ENCODE data around the gene PPP1R1C. TPM values are rescaled to one million over a fixed set of nuclear protein-coding genes. Genes with fewer than 3 reads are reported as not detected.

Gene PPP1R1C
- total RNA-seq, 2 donors from 2014 or later, result not detected

GRCh38 chr2:182144041-182144775, 158.6 kb downstream of the PPP1R1C start:
- Histone ChIP-seq H3K4me1 (ENCODE audit: control insufficient read depth in 1 of 2, low read depth in 2 of 2) (peaks cover 5 to 32% of the 10 kb centered on the region in 2 donors), H3K4me3 (no peak overlapping the region), H3K36me3 (no peaks in the 10 kb centered on the region), H3K9me3 (no peaks in the 10 kb centered on the region), H3K27me3 (replicated peaks; ENCODE audit: insufficient read depth) (no peaks in the 10 kb centered on the region), H3K27ac (no peak overlapping the region)
- ATAC-seq (ENCODE audit: insufficient number of reproducible peaks, low FRiP score, low read depth) (no peak), DNase-seq (ENCODE audit: low spot score) (no peak)
- TF ChIP-seq CTCF (IDR thresholded peaks at IDR 0.05), result no peak

- Histone ChIP-seq H3K27me3 (replicated peaks; ENCODE audit: insufficient read depth) (no peaks in the 10 kb centered on the region), H3K36me3 (no peaks in the 10 kb centered on the region), H3K9me3 (no peaks in the 10 kb centered on the region), H3K4me3 (no peak overlapping the region), H3K27ac (peak overlapping the region in 1 of 2 donors; percentile 18), H3K4me1 (ENCODE audit: control insufficient read depth in 1 of 2, low read depth in 2 of 2) (peaks cover 5 to 32% of the 10 kb centered on the region in 2 donors)
- peak; percentile 4 for DNase-seq (ENCODE audit: low spot score)
- ATAC-seq (ENCODE audit: insufficient number of reproducible peaks, low FRiP score, low read depth), result no peak
- TF ChIP-seq CTCF (IDR thresholded peaks at IDR 0.05), result no peak
Measured at GRCh38 chr2:182144776-182145165, 159.1 kb downstream of the PPP1R1C start.

GRCh38 chr2:182148344-182148743, 162.7 kb downstream of the PPP1R1C start:
- no peaks in the 10 kb centered on the region for H3K36me3 ChIP-seq
- H3K27me3 ChIP-seq (replicated peaks; ENCODE audit: insufficient read depth), result no peaks in the 10 kb centered on the region
- peak overlapping the region in 1 of 2 donors; percentile 45 for H3K27ac ChIP-seq
- TF ChIP-seq CTCF (IDR thresholded peaks at IDR 0.05), result no peak
- H3K4me3 ChIP-seq, result no peak overlapping the region
- peaks cover 5 to 32% of the 10 kb centered on the region in 2 donors for H3K4me1 ChIP-seq (ENCODE audit: control insufficient read depth in 1 of 2, low read depth in 2 of 2)
- DNase-seq (ENCODE audit: low spot score) (peak; percentile 32), ATAC-seq (ENCODE audit: insufficient number of reproducible peaks, low FRiP score, low read depth) (peak; percentile 96)
- no peaks in the 10 kb centered on the region for H3K9me3 ChIP-seq

GRCh38 chr2:182163878-182164277, 178.2 kb downstream of the PPP1R1C start:
- no peak for DNase-seq (ENCODE audit: low spot score)
- no peaks in the 10 kb centered on the region for H3K27me3 ChIP-seq (replicated peaks; ENCODE audit: insufficient read depth)
- no peaks in the 10 kb centered on the region for H3K9me3 ChIP-seq
- TF ChIP-seq CTCF (IDR thresholded peaks at IDR 0.05), result no peak
- H3K36me3 ChIP-seq, result no peaks in the 10 kb centered on the region
- H3K4me1 ChIP-seq (ENCODE audit: control insufficient read depth in 1 of 2, low read depth in 2 of 2), result peaks cover 8 to 14% of the 10 kb centered on the region in 2 donors
- ATAC-seq (ENCODE audit: insufficient number of reproducible peaks, low FRiP score, low read depth), result no peak
- no peak overlapping the region for H3K27ac ChIP-seq
- no peak overlapping the region for H3K4me3 ChIP-seq

- no peak for TF ChIP-seq CTCF (IDR thresholded peaks at IDR 0.05)
- H3K27ac ChIP-seq, result no peak overlapping the region
- ATAC-seq (ENCODE audit: insufficient number of reproducible peaks, low FRiP score, low read depth), result no peak
Measured at GRCh38 chr2:182164686-182165085, 179.0 kb downstream of the PPP1R1C start.

More at GRCh38 chr2:182164686-182165085, 179.0 kb downstream of the PPP1R1C start:
- Histone ChIP-seq H3K4me3 (no peak overlapping the region), H3K36me3 (no peaks in the 10 kb centered on the region), H3K27me3 (replicated peaks; ENCODE audit: insufficient read depth) (no peaks in the 10 kb centered on the region), H3K9me3 (no peaks in the 10 kb centered on the region), H3K4me1 (ENCODE audit: control insufficient read depth in 1 of 2, low read depth in 2 of 2) (peaks cover 8 to 14% of the 10 kb centered on the region in 2 donors)
- no peak for DNase-seq (ENCODE audit: low spot score)

All from thoracic aorta (tissue), 2 donors.